Uterus (tissue), 2 donors: ENCODE results near the gene CCDC61.

Experiments used
- CTCF ChIP-seq, 4 experiments: fragments of 200-600 bp in 2 of 4; fragments of 450-650 bp in 2 of 4; sonication (generic) in 2 of 4; IDR thresholded peaks; one replicate each; pipeline ENCODE4 v1.5.1; 2016 to 2019; ENCODE audit warnings: antibody characterized with exemption in 4 of 4, mild to moderate bottlenecking in 2 of 4, moderate library complexity in 1 of 4
- POLR2A ChIP-seq, 2 donors: fragments of 450-650 bp; IDR thresholded peaks; one replicate each; pipeline ENCODE4 v1.6.1; 2016; ENCODE audit warnings: antibody characterized with exemption in 2 of 2, mild to moderate bottlenecking in 1 of 2, moderate library complexity in 1 of 2

- TF ChIP-seq CTCF (IDR thresholded peaks at IDR 0.05) (no peak), POLR2A (IDR thresholded peaks at IDR 0.05) (no peak)
Observed at GRCh38 chr19:45981350-45981749, 13.9 kb upstream of the CCDC61 start.
